GM19240 (cell line): ENCODE results near the gene ATP5PO.
"Not testable (repeated sequence)": the region's sequence is repeated elsewhere in the genome, so short reads cannot be mapped to it uniquely, and the experiment has no call there.

ENCODE experiments used
- DNase-seq: peaks from one replicate; pipeline ENCODE4 v3.0.0; 2011; ENCODE audit warnings: low spot score; ENCODE audit not compliant: insufficient read length

The ATP5PO gene

GRCh38 chr21:33869873-33870272 lies 45.7 kb downstream of the ATP5PO start:
- no peak for DNase-seq

- not testable (repeated sequence) for DNase-seq
These were observed 47.7 kb downstream of the ATP5PO start for GRCh38 chr21:33867868-33868267.

- no peak for DNase-seq
These were observed 48.8 kb downstream of the ATP5PO start for GRCh38 chr21:33866826-33867225.

GRCh38 chr21:33865996-33866575 lies 49.5 kb downstream of the ATP5PO start:
- DNase-seq = no peak

- DNase-seq = no peak
These were observed 50.4 kb downstream of the ATP5PO start for GRCh38 chr21:33865176-33865575.

- no peak for DNase-seq
These were observed 51.5 kb downstream of the ATP5PO start for GRCh38 chr21:33864150-33864549.

GRCh38 chr21:33863191-33863590 lies 52.4 kb downstream of the ATP5PO start:
- DNase-seq = not testable (repeated sequence)

- DNase-seq = no peak
These were observed 54.5 kb downstream of the ATP5PO start for GRCh38 chr21:33861125-33861524.

- no peak for DNase-seq
These were observed 55.2 kb downstream of the ATP5PO start for GRCh38 chr21:33860332-33860879.

GRCh38 chr21:33859373-33860102 lies 56.1 kb downstream of the ATP5PO start:
- no peak for DNase-seq

GRCh38 chr21:33858667-33859372 lies 56.8 kb downstream of the ATP5PO start:
- no peak for DNase-seq

- no peak for DNase-seq
These were observed 57.5 kb downstream of the ATP5PO start for GRCh38 chr21:33857846-33858666.

- DNase-seq = no peak
These were observed 58.6 kb downstream of the ATP5PO start for GRCh38 chr21:33856893-33857527.

- no peak for DNase-seq
These were observed 60.4 kb downstream of the ATP5PO start for GRCh38 chr21:33855190-33855589.

GRCh38 chr21:33854604-33855003 lies 61.0 kb downstream of the ATP5PO start:
- DNase-seq = no peak
